GM12864 (cell line): ENCODE measurements around the gene EEF1AKMT2.
A peak's percentile ranks its signal among the peaks of the same experiment; 100 is the strongest.

Source experiments
- DNase-seq: peaks from one replicate; pipeline ENCODE4 v3.0.0-alpha.2; 2011; ENCODE audit warnings: low read depth
- H3K4me3 ChIP-seq: 2 replicates; pipeline ENCODE4 v1.5.1; 2011; ENCODE audit warnings: mild to moderate bottlenecking, low read depth, low read length, control low read depth
- TF ChIP-seq, protein P1 (sequence below): IDR thresholded peaks from 2 replicates; pipeline ENCODE4 v1.5.1; 2011; ENCODE audit warnings: low read depth, mild to moderate bottlenecking, moderate library complexity, low read length, control low read depth, inconsistent platforms; ENCODE audit errors: missing control alignments

EEF1AKMT2 gene

DNA sequence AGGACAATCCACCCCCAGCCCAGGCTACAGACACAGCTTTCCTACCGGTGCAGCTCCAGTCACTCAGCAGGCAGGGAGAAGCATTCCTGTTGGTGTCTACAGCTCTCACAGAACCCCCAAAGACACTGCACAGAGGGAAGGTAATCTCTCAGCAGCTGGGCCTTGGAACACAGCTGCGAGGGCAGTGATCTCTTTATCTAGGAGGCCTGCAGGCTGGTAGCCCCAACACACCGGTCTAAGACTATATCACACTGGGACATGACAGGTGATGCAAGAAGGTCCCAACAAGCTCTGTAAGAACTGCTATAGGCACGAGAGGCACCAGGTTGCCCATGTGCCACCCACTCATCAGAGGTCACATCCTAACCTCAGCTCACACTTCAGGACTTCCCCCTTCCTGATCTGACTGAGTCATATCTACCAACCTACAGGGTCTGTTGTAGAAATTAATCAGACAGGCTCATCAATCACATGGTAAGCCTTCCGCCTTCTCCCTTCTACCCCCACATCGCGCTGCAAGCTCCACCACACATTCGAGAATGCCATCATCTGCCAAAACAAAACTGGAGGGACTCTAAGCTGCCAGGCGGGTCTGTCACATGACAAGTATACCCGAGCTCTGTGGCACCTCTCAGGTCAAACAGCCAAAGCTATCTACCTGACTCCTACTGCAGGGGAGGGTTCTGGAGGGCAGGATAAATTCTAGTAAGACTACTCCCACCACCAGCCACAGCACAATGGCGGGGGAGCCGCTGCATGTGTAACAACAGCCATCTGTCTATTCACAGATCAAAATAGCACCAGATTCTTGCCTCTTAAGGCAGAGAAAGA is 73.6 kb downstream of the EEF1AKMT2 start:
- TF ChIP-seq, protein P1, sequence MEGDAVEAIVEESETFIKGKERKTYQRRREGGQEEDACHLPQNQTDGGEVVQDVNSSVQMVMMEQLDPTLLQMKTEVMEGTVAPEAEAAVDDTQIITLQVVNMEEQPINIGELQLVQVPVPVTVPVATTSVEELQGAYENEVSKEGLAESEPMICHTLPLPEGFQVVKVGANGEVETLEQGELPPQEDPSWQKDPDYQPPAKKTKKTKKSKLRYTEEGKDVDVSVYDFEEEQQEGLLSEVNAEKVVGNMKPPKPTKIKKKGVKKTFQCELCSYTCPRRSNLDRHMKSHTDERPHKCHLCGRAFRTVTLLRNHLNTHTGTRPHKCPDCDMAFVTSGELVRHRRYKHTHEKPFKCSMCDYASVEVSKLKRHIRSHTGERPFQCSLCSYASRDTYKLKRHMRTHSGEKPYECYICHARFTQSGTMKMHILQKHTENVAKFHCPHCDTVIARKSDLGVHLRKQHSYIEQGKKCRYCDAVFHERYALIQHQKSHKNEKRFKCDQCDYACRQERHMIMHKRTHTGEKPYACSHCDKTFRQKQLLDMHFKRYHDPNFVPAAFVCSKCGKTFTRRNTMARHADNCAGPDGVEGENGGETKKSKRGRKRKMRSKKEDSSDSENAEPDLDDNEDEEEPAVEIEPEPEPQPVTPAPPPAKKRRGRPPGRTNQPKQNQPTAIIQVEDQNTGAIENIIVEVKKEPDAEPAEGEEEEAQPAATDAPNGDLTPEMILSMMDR, result no peak
- peak; percentile 80 for DNase-seq
- peak overlapping the region; percentile 18; the same call in 1 of the 2 replicates for H3K4me3 ChIP-seq

DNA sequence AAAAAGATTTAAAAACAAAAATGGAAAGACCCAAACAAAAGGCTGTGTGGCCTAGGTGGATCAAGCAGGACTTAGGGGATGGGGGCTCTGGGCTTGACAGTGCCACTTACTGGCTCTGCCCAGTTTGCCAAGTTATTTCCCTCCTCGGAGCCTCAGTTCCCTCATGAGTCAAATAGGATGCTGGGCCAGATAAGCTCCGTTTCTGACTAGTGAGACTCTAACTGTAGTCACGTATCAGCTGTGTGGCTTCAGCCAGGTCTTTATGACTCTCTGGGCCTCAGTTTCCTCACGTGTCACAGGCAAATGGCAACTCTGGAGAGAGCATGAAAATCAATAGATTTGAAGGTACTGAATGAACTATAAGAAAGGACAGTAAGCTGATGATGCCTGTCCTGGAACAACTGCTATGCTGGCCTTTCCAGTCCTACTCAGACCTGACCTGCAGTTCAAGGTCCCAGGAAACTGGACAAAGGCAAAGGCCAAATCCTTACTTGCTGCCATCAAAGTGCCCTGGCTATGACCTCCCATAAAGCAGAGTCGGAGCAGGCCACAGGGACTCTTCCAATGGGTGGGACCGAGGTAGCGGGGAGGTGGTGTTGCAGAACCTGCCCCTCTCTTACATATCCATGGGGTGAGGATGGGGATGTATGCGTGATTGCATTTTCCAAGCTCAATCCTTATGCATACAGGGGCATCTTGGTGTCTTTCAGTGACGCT is 74.5 kb downstream of the EEF1AKMT2 start:
- DNase-seq, result no peak
- no peak overlapping the region for H3K4me3 ChIP-seq

DNA sequence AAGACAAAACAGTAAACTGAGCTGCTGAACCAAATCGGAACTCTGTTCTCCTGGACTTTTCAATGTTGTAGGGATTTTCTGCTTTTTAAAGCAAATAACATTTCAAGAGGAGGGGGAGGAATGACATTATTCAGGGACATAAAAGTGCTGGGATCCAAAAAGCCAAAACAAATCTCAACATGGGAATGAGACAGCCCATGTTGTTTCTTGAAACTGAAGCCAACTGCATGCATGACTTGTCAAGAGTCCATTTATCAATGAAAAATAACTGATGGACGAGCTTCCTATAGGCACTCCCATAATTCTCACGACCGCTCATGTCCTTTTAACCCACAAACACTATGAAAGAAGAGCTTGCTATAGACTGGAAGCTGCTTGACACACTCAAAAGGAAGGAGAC is 75.3 kb downstream of the EEF1AKMT2 start:
- no peak overlapping the region for H3K4me3 ChIP-seq
- DNase-seq, result no peak
- TF ChIP-seq, protein P1, result no peak

More for the DNA sequence above, 74.5 kb downstream of the EEF1AKMT2 start:
- TF ChIP-seq, protein P1, result no peak

DNA sequence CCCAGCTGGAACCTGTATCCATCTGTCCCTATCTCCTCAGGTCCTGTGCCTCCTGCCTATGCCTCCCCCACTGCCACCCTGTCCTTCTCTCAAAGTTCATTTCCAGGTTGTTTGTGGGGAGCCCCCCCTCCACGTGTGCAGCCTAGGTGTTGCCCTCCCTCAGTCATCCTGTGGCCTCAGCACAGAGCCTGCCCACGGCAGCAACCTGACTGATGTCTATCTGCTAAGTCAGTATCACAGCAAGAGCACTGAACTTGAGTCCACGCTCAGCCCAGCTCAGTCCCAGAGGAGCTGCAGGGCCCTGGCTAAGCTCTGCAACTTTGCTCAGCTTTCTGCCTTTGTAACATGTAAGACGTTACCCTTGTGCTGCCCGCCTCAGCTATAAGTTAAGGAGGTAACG is 76.2 kb downstream of the EEF1AKMT2 start:
- DNase-seq, result no peak
- H3K4me3 ChIP-seq, result no peak overlapping the region
- TF ChIP-seq, protein P1, result no peak

DNA sequence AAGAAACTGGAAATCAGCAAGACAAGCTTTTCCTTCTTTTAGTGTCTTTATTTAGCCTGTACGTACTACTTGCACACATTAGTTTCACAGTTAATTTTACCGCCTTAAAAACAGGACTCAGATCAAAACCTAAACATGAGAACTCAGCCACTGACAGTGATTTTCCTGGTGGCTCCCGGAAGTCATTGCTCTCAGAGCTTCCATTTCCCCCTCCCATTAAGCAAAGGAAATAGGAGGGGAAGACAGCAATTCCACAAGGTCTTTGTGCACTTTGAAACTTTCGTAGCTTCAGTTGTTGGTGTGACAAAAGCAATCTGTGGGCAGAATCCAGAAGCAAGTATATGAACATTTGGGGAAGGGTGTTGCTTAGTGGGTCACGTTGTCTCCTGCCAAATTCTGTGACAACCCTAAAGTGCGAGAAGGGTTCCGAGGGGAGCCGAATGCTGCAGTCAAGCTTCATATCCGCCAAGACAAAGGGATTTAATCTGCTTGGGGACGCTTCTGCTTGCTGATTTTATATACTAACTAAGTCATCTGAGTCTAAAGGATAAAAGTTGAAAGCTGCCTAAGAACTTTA is 77.9 kb downstream of the EEF1AKMT2 start:
- no peak overlapping the region for H3K4me3 ChIP-seq
- DNase-seq, result no peak
- TF ChIP-seq, protein P1, result peak; percentile 2

DNA sequence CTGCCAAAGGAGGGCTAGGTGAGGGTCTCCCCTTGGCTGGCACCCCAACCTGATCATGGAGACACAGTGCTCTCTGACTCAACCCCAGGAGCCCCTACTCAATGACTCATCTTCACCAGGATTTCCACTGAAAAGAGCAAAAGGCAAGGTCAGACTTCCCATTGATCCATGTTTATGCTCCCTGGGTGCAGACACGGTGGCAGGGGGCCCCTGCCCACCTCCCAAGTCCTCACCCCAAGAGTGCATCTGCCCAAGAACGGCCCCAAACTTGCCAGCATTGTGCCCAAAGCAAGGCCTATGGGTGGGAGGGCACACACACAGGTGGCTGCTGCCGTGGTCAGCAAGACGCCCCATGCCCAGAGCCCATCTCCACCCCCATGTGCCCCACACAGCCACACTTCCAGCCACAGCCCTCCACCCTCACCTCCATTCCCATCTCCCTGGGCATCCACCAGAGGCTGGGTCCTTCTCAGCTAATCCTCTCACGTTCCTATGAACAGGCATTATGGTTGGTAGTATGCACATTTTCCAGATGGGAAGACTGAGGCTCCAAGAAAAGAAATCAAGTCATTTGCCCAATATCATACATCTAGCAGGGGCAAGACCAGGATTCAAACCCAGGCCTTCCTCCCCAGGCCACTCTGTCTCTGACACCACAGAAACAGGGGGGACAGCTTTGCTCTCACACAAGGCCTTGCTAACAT is 78.8 kb downstream of the EEF1AKMT2 start:
- no peak for DNase-seq
- TF ChIP-seq, protein P1, result no peak
- H3K4me3 ChIP-seq, result no peak overlapping the region
